GM18499 (cell line): ENCODE measurements around the gene UBAP1.
"Not testable (repeated sequence)": the region's sequence is repeated elsewhere in the genome, so short reads cannot be mapped to it uniquely, and the experiment has no call there.

Experiments
- ATAC-seq: cut with Tn5 transposase; IDR thresholded peaks from one replicate; pipeline ENCODE4 v1.9.1; 2021; ENCODE audit warnings: moderate number of reproducible peaks; ENCODE audit not compliant: insufficient read depth, unreplicated experiment

The UBAP1 gene

DNA sequence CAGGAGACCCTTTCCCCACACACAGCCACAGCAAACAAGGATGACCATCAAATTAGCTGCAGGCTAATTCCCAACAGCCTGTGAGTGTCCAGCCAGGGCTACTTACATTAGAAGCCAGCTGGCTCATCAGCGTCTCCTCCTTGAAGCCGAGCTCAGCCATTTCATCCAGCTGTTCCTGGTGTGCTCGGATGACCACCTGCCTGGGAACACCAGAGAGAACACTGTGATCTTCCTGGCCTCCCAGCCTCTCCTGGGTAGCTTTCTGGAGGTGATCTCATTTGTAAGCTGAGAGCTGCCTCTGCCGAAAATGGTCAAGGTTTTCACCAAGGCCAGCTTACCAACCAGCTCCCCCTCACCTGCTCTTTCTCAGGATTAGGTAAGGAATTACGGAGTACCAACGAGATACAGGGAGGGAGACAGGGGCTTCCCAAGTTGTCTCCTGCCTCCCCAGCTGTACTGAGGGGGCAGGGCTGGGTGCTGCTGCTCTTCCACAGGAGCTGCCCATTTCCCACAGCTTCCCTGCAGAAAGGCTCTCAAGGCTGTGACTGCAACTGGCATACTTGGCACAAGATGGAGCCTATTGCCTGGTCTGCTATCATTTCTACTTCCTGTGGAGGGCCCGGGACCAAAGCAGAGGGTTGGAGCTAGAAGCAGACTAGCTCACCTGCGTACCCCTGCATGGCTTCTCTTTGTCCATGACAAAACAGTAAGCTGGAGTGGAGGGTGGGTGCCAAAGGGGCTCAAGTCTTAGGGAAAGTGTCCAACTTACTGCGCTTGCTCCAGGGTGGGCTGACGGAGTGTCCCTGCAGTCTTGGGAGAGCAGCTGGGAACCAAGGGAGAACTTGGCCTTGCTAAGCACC, 76.4 kb downstream of the UBAP1 start:
- no peak for ATAC-seq

DNA sequence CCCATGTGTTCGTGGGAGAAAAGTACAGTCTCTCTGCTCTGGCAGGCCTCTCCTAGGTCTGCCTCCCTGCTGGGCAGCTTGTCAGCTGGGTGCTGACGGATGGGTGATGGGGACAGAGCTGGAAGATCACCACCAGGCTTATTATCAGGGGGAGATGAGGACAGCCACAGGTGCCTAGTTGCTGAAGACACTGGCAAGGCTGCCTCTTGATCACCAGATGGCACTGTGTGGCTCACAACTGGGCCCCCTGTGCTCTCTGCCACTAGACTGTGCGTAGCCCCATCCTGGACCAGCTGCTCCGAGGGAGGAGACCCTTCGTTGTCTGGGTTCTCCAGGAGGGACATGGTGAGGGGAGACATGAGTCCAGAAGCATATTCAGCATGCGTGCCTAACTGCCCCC, 77.3 kb downstream of the UBAP1 start:
- ATAC-seq, result no peak

DNA sequence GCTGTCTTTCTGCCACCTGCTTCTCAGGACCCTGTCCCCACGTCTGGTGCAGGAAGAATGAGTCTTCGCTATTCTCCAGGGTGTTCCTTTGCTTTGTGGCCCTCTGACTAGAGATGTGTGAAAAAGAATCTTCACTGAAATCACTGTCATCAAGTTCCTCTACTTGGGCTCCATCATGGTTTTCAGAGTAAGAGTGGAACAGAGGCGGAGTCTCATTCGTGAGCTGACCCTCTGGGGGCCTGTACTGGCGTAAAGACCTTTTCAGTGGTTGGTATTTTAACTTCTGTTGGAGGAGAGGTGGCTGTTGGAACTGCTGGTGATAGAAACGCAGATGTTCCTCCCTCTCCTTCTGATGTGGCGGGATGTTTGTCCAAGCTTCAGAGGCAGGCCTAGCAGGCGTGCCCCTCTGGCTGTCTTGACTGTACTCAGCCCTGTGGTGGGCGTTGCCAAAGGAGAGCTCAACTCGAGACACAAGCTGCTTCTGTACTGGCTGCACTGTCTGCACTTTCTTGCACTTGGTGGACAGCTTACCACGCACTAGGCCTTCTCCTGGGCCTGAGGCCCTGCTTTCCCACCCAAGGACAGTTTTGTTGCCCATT, 78.2 kb downstream of the UBAP1 start:
- no peak for ATAC-seq

DNA sequence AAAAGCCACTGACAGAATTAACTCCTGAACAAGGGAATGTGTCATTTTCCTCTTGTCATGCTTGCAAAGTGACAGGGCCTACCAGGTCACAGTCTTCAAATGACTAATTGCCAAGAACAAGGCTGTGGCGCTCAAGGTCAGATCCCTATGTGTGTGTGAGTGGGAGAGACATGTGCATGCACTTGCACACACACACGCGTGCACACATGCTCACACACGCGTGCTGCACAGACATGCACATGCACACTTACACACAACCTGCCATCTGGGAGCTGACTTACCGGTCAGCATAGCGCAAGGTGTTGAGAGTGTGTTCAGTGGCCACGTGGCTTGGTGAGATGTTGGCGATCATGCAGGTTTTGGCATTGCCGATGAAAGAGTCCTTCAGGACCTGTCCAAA, 80.5 kb downstream of the UBAP1 start:
- ATAC-seq, result no peak

DNA sequence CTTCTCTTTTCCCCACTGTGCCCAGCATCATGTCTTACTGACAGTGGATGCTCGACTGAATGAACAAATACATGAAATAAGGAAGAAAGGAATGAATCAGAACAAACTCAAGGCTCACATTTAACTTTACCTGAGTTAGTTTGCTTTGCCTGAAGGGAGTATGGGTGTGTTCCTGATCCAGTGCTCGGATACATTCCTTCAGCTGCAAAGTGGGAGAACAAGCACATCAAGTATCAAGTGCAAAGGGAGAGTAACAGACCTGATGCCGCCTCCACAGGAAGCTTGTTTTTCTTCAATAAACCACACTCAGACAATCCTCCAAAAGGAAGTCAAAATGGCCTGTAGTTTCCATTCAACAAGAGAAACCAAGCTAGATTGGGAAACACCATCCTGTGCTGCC, 84.1 kb downstream of the UBAP1 start:
- ATAC-seq, result no peak

DNA sequence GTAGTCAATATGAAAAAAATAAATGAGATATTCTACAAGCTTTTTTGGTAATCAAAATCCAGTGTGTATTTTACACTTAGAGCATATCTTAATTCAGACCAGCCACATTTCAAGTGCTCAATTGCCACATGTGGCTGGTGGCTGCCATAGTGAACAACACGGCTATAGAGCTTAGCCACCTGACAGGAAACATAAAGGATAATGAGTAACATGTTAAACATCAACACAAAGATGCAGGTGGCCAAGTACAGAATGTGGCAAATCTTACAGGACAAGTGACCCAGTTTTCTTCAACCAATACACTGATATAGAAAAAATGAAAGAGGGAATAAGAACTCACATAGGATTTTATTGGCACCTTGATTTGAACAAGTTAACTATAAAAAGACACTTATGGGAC, 88.8 kb downstream of the UBAP1 start:
- ATAC-seq, result no peak

DNA sequence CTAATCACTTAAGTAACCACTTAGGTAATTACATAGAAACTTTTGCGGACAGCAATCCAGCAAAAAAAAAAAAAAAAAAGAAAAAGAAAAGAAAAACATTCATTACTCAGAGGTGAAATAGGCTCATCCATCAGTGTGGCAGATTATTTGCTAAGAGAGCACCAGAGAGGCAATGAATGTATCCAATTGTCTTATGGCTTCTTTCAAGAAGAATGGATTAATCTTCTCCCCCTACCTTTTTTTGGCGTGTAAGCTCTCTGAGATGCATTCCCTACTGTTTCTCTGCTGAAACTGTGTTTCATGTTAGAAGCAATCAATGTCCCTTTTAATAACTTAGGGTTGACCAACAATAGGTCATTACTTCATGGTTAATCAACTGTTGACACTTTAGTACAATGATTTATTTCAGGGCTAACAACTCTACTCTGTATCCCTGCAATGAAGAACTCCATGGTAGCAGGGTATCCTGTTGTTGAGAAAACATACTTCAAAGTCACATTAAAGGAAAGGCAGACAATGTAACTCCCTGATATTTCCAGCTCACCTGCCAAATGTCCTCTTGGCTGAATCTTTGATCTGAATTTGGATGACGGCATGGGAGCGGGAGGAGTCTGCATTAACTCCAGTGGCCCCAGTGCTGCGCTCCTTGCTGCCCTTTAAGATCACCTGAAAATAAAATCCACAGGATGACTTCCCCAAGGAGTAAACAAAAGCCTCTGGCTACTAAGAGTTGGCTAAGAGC, 92.6 kb downstream of the UBAP1 start:
- no peak for ATAC-seq

DNA sequence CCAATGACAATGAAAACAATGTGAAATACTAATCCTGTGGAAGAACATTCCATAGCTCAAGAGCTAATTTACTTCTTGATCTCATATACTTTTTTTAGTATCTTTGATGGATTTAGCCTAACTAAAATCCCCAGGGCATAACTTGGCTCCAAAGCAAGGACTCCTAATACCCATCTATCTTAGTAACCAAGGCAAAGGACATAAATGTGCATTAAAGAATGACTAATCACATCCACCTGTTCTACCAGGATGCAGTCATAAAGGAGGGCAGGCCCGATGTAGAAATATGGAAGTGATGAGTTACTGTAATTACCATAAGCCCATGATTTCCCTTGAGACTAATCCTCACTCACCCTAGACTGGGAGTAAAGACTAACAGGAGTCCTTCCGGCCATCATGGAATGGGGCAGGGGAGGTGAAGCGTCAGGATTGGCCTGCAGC, 93.3 kb downstream of the UBAP1 start:
- ATAC-seq, result no peak

DNA sequence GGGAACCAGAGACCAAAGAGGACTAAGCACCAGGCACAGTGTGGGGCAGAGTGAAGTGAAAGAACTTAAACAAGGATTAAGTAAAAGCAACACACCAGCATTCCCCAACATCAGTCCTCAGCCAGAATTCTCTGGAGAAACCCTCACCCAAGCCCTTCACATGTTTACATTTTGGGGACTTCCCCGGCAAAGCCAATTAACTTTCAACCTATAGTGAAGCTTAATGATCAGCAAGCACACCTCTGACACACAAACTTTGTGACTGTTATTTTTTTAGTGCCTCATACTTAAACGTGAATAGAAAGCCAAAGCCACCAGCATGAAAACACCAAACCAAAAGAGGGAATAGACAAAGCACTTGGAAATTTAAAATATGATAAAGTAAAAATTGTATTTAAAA, 94.7 kb downstream of the UBAP1 start:
- not testable (repeated sequence) for ATAC-seq

DNA sequence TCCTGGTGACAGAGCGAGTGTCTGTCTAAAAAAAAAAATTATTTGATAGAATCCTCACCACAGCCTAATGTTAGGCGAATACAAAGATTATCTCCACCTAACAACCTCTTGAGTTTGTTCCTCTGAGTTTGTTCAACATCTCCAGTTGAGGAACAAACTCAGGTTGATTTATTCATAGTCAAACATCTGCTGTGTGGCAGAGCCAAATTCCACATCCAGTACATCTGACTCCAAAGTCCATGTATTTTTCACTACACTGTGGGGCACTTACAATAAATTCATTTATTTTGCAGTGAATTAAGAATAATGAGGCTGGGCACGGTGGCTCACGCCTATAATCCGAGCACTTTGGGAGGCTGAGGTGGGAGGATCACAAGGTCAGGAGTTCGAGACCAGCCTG, 97.0 kb downstream of the UBAP1 start:
- ATAC-seq, result no peak

DNA sequence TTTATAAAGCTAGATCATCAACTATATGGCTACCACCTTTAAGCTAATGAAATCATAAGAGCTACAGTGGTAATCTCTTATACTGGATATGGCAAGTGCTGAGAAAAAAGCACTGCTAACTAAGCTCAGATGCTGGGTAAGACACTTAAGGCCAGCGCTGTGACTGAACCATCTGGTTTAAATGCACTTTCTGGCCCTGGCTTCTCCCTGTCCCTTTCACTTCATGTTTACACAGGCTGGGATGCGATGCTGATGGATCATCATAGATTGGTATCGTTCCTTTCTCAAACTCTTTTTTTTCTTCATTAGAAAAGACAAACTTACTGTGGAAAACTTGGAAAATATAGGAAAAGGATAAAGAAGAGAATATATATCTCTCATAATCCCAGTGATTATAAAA, 97.9 kb downstream of the UBAP1 start:
- ATAC-seq, result no peak

DNA sequence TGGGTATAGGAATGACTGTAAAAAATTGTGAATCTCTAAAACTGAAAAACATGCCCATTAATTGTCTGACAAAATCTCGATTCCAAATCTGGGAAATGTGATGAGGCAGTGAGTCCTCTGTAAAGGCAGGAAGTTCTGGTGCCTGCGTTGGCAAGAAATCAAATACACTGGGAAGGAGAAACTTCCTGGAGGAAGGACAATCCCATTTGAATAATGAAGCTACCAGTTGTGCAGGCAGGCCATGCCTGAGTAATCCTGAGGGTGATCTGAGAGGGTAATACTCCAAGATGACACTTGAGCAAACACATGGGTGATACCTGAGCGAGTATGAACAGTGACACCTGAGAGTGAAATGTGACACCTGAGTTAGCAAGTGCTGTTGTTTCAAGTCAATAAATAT, 100.6 kb downstream of the UBAP1 start:
- no peak for ATAC-seq

DNA sequence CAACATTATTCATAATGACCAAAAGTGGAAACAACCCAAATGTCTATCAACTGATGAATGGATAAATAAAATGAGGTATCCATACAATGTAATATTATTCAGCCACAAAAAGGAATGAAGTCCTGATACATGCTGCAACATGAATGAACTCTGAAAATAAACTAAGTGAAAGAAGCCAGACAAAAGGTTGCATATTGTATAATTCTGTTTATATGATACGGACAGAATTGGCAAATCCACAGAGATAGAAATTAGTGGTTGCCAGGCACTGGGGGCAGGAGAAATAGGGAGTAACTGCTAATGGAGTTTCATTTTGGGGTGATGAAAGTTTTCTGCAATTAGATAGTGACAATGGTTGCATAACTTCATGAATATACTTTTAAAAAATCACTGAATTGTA, 103.3 kb downstream of the UBAP1 start:
- ATAC-seq, result no peak

DNA sequence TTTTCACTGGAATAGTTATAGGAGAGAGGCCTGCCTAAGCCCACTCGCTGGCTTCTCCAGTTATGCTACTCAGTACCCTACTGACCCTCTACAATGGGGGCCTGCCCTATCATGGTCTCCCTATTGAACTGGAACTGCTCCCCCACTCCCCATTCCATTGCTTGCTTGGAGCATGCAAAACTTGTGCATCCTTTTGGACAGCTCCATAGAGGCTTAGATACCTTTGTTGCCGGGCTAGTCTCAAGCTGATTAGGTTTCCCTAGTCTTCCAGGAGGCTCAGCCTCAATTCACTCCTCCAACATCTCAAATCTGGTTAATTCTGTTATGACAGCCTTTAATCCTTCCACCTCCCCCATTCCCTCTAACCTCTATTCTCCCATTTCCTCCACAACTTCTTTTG, 110.3 kb downstream of the UBAP1 start:
- ATAC-seq, result no peak

DNA sequence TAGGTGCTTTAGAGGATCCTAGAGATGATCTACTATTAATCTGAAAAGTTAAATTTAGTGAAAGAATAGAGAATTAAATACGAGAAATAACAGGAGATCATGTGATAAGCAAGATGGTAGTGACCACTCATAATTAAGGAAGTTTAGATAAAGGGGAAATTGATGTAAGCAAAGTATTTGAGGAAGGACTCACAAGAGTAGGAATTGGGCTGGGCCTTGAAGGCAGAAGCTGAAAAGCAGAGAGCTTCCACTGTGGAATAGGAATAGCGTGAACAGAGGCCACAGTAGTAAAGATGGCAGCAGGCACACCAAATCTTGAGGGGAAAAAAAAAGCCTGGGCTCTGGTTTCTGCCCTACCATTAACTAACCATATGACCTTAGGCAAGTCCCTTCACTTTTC, 112.2 kb downstream of the UBAP1 start:
- no peak for ATAC-seq

DNA sequence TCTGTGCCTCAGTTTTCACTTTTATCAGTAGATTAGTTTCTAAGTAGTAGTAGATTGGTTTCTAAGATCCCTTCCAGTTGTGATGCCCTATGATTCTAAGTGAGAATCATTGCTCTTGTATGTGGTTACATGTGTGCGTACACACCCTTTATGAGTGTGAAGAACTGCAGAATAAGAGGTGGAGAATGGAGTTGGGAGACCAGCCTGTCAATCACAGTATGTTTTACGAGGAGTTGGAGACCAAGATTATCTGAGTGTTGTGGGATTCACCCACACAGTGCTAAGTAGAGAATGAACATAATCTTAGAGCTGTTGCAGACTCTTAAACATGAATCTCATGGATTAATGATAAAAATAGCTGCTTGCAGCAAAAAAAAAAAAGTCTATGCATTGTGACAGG, 112.6 kb downstream of the UBAP1 start:
- ATAC-seq, result no peak

DNA sequence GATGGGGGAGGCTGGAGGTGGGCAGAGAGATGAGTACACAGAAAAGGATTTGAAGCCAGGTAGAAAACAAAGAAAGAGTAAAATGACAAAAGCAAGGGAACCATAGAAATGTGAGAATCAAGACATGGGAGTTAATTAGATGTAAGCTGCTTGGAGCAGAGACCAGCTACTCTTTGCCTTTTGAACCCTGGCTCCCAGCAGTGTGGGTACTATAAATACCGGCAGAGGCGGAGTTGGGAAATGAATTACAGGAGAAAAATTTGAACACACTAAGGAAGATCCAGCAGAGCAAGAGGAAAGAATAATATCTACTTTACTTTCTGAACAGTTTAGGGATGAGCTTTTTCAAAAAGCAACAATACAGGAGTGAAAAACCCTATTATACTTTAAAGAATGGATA, 113.7 kb downstream of the UBAP1 start:
- no peak for ATAC-seq

DNA sequence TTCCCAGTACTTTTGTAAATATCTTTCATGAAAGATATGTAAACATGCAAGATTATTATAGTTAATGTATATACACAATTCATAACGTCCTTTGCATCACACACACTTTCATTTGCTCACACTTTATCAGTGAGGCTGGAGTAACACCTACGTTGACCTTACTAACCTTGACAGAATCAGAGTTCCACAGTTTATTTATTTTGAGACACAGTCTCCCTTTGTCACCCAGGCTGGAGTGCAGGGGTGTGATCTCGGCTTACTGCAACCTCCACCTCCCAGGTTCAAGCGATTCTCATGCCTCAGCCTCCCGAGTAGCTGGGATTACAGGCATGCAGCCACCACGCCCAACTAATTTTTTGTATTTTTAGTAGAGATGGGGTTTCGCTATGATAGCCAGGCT, 122.2 kb downstream of the UBAP1 start:
- not testable (repeated sequence) for ATAC-seq
